ENCODE measurements around the gene PLPP7. TPM values are rescaled to one million over a fixed set of nuclear protein-coding genes. Genes with fewer than 3 reads are reported as not detected.
"Not testable (repeated sequence)": the region's sequence is repeated elsewhere in the genome, so short reads cannot be mapped to it uniquely, and the experiment has no call there.

Gene PLPP7
- total RNA-seq, 4 donors from 2014 or later = 14.4 to 24.6 (median 21.5) TPM

DNA sequence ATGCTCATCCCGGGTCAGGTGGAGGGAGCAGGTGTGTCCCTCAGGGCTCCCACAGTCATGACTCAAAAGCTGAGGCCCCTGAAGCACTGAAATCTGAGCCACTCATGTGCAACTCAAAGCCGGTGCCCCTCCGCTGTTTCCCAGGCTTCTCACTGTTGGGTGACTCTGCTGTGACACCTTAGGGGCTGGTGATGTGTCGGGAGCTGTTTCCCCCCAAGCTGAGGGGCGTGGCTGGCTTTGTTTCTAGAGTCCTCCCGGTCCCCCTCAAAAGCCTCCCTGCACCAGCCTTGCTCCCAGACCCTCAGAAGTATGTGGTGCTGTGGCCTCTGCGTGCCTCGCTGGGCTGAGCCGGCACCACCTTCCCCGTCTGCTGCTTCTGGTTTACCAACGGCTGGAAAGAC lies 39.7 kb downstream of the PLPP7 start:
- no peaks in the 10 kb centered on the region for H3K9me3 ChIP-seq
- no peak overlapping the region for H3K4me3 ChIP-seq
- peaks cover 0 to 4% (median 0%) of the 10 kb centered on the region in 4 donors for H3K4me1 ChIP-seq
- no peak for DNase-seq (ENCODE audit: low spot score in 2 of 2)
- 77 to 81% methylated on average over 11 of the region's 11 CpGs for WGBS, 2 donors
- H3K36me3 ChIP-seq = no peaks in the 10 kb centered on the region
- no peak for TF ChIP-seq POLR2A (IDR thresholded peaks at IDR 0.05)
- TF ChIP-seq EP300 (IDR thresholded peaks at IDR 0.05) = no peak
- TF ChIP-seq, protein P1, sequence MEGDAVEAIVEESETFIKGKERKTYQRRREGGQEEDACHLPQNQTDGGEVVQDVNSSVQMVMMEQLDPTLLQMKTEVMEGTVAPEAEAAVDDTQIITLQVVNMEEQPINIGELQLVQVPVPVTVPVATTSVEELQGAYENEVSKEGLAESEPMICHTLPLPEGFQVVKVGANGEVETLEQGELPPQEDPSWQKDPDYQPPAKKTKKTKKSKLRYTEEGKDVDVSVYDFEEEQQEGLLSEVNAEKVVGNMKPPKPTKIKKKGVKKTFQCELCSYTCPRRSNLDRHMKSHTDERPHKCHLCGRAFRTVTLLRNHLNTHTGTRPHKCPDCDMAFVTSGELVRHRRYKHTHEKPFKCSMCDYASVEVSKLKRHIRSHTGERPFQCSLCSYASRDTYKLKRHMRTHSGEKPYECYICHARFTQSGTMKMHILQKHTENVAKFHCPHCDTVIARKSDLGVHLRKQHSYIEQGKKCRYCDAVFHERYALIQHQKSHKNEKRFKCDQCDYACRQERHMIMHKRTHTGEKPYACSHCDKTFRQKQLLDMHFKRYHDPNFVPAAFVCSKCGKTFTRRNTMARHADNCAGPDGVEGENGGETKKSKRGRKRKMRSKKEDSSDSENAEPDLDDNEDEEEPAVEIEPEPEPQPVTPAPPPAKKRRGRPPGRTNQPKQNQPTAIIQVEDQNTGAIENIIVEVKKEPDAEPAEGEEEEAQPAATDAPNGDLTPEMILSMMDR (IDR thresholded peaks at IDR 0.05) = no peak
- no peaks in the 10 kb centered on the region for H3K27me3 ChIP-seq
- H3K27ac ChIP-seq = no peak overlapping the region

DNA sequence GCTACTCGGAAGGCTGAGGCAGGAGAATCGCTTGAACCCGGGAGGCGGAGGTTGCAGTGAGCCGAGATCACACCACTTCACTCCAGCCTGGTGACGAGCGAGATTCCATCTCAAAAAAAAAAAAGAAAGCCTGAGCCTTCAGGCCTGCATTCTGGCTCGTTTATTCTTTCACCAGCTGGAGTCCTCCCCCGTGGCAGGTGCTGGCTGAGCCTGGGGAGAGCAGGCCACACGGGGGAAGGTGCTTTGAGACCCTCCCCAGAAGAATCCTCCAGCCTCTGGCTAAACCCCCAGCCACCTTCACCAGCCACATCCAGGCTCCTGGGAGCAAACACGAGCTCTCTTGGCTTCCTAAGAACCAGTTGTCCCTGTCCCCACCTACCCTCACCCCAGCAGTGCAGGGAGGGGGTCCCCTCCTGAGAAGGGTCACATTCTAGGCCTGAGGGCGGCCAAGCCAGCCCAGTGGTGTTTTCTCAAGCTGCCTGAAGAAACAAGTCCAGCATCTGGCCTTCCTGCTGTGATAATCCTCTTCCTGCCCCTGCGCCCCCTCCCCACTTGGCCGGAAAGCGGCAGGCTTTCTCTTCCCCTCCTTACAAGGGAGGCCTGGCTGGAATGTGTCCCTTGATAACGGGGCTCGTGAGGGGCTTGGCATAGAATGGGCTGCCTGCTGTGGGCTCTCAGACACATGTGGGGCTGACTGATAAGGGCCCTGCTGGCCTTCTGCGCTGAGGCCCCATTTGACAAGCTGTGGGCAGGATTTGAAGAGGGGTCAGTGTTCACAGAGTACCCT lies 41.5 kb downstream of the PLPP7 start:
- H3K36me3 ChIP-seq = no peaks in the 10 kb centered on the region
- WGBS, 2 donors = 53 to 63% methylated on average over 17 to 18 of the region's 18 CpGs
- no peak for DNase-seq (ENCODE audit: low spot score in 2 of 2)
- H3K4me3 ChIP-seq = no peak overlapping the region
- TF ChIP-seq EP300 (IDR thresholded peaks at IDR 0.05) = no peak
- no peak for TF ChIP-seq POLR2A (IDR thresholded peaks at IDR 0.05)
- TF ChIP-seq, protein P1 (IDR thresholded peaks at IDR 0.05) = no peak
- H3K27me3 ChIP-seq = no peaks in the 10 kb centered on the region
- no peaks in the 10 kb centered on the region for H3K9me3 ChIP-seq
- no peak overlapping the region for H3K27ac ChIP-seq
- peaks cover 0 to 8% (median 2%) of the 10 kb centered on the region in 4 donors for H3K4me1 ChIP-seq

DNA sequence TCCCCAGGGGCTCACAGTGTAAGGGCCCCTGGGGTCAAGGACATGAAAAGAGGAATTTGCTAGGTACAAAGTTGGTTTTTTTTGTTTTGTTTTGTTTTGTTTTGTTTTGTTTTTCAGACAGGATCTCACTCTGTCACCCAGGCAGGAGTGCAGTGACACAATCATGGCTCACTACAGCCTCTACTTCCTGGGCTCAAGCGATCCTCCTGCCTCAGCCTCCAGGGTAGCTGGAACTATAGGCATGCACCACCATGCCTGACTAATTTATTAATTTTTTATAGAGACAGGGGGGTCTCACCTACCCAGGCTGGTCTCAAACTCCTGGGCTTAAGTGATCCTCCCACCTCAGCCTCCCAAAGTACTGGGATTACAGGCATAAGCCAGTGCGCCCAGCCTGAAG lies 42.5 kb downstream of the PLPP7 start:
- H3K4me1 ChIP-seq; H3K27me3 ChIP-seq; DNase-seq (ENCODE audit: low spot score in 2 of 2); H3K4me3 ChIP-seq; H3K27ac ChIP-seq; H3K36me3 ChIP-seq; H3K9me3 ChIP-seq: not testable (repeated sequence)
- 98% methylated on average over 2 of the region's 2 CpGs for WGBS, 2 donors

DNA sequence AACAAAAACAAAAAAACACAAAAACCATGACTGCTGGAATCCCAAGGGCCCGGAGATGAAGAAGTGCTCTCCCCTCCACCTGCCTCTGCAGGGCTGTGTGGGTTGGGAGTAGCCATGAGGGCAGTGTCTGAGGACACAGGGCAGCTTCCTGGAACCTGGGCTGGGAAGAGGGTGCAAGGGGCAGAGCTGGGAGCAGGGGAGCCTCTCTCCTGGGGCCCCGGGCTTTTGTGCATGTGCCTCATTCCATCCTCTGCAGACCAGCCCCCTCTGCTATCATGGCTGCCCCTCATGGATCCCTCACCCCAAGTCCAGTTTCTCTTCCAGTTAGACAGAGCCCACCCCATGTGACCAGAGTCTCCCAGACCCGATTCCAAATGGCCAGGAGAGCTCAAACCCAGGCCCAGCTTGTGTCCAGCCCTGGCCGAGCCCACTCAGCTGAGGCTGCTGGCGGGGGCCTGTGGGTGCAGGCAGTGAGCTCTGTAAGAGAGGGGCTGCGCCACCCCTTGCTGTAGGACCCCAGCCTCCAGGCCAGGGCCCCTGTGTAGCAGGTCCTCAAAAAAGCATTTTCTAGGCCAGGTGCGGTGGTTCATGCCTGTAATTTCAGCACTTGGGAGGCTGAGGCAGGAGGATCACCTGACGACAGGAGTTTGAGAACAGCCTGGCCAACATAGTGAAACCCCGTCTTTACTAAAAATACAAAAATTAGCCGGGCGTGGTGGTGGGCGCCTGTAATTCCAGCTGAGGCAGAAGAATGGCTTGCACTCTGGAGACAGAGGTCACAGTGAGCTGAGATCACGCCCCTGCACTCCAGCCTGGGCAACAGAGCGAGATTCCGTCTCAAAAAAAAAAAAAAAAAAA lies 44.5 kb downstream of the PLPP7 start:
- WGBS, 2 donors = 72% methylated on average over 12 to 13 of the region's 15 CpGs
- Histone ChIP-seq H3K4me3 (no peak overlapping the region), H3K4me1 (peaks cover 0 to 6% (median 2%) of the 10 kb centered on the region in 4 donors), H3K27ac (no peak overlapping the region), H3K9me3 (no peaks in the 10 kb centered on the region), H3K27me3 (no peaks in the 10 kb centered on the region), H3K36me3 (no peaks in the 10 kb centered on the region)
- DNase-seq (ENCODE audit: low spot score in 2 of 2) = no peak
- TF ChIP-seq EP300 (IDR thresholded peaks at IDR 0.05) = no peak
- TF ChIP-seq POLR2A (IDR thresholded peaks at IDR 0.05) = no peak
- TF ChIP-seq, protein P1 (IDR thresholded peaks at IDR 0.05) = no peak

DNA sequence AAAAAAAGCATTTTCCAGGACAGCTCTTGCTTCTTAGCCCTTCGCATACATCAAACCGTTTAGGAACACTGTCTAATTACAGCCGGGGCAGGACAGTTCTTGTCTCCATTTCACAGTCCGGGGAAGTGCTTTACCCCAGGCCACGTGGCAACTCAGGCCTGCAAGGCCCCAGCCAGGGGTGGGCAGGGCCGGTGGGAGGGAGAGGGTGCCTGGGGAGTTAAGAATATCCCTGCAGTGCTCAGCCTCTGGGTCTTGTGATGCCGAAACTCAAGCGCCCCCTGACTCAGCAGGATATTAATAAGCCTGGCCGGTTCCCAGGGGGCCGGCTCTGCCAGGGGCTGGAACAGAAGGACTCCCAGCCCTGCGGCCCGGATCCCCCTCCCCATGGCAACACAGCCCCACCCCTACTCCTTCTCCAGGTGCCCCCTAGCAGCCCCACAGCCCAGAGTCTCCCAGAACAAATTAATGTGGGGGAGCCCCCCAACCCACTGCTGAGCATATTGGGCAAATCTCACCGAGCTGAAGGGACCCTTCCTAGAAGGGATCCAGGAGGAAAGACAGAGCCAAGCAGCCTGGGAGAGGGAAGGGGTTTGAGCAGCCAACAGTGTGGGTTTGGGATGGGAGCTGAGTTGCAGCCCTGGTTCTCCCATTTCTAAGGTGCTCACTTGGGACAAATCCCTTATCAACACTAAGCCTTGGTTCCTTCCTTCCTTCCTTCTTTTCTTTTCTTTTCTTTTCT lies 45.3 kb downstream of the PLPP7 start:
- no peaks in the 10 kb centered on the region for H3K36me3 ChIP-seq
- H3K27ac ChIP-seq = no peak overlapping the region
- no peak overlapping the region for H3K4me3 ChIP-seq
- H3K27me3 ChIP-seq = no peaks in the 10 kb centered on the region
- 22 to 29% methylated on average over 9 to 11 of the region's 13 CpGs for WGBS, 2 donors
- no peak for DNase-seq (ENCODE audit: low spot score in 2 of 2)
- H3K4me1 ChIP-seq = peaks cover 0 to 6% (median 2%) of the 10 kb centered on the region in 4 donors
- H3K9me3 ChIP-seq = no peaks in the 10 kb centered on the region
- TF ChIP-seq POLR2A (IDR thresholded peaks at IDR 0.05) (no peak), EP300 (IDR thresholded peaks at IDR 0.05) (no peak)
- TF ChIP-seq, protein P1 (IDR thresholded peaks at IDR 0.05) = no peak
